Testis (tissue), 3 donors: ENCODE data around the gene TEX30. TPM values are rescaled to one million over a fixed set of nuclear protein-coding genes. Genes with fewer than 3 reads are reported as not detected.

Experiments
- DNase-seq: peaks from one replicate; pipeline ENCODE4 v3.0.0-alpha.2; 2019
- H3K27ac ChIP-seq, 2 donors: fragments of 200-600 bp; sonication (generic); one replicate each; pipeline ENCODE4 v1.5.1; 2019
- H3K27me3 ChIP-seq: fragments of 200-600 bp; sonication (generic); one replicate; pipeline ENCODE4 v1.5.1; 2019
- H3K36me3 ChIP-seq: fragments of 200-600 bp; sonication (generic); one replicate; pipeline ENCODE4 v1.5.1; 2017; ENCODE audit warnings: low read depth; ENCODE audit errors: missing control alignments
- H3K4me1 ChIP-seq: fragments of 200-600 bp; sonication (generic); one replicate; pipeline ENCODE4 v1.5.1; 2019
- H3K4me3 ChIP-seq, 2 donors: fragments of 200-600 bp; sonication (generic); one replicate each; pipeline ENCODE4 v1.5.1; 2017 to 2019
- H3K9me3 ChIP-seq: fragments of 200-600 bp; sonication (generic); one replicate; pipeline ENCODE4 v1.5.1; 2017
- CTCF ChIP-seq, 3 experiments: fragments of 450-650 bp in 2 of 3; fragments of 200-600 bp in 1 of 3; sonication (generic) in 1 of 3; IDR thresholded peaks; one replicate each; pipeline ENCODE4 v1.5.1; 2016 to 2019; ENCODE audit warnings: antibody characterized with exemption in 3 of 3, mild to moderate bottlenecking in 2 of 3, moderate library complexity in 1 of 3
- POLR2A ChIP-seq: fragments of 450-650 bp; IDR thresholded peaks from one replicate; pipeline ENCODE4 v1.6.1; 2017; ENCODE audit warnings: antibody characterized with exemption, mild to moderate bottlenecking, moderate library complexity
- WGBS, 2 donors: methylation state at CpG; one replicate each; pipeline ENCODE4 v1.1.5; 2018; 5-methylcytosine and 5-hydroxymethylcytosine counted together
- intact Hi-C: fragments of 100-400 bp; cut with DNase I; formaldehyde crosslinking; loops from one replicate; pipeline ENCODE4 v1.15.1; 2023; ENCODE audit warnings: low total_unique reads
- polyA plus RNA-seq: library from polyadenylated mRNA; stranded (reverse); fragments of 350-450 nt; fragmentation: Illumina TruSeq; extraction: RNeasy Lipid Tissue Mini Kit (QIAGEN cat#74804); gene quantifications from one replicate; pipeline ENCODE4 v1.2.3, GENCODE V29; 2014; ENCODE audit warnings: low read depth, low replicate concordance; ENCODE audit not compliant: insufficient read depth
- total RNA-seq, 2 donors: library from RNA; depleted of rRNA; stranded (reverse); fragments of >200 nt; gene quantifications; one replicate each; pipeline ENCODE4 v1.2.3, GENCODE V29; 2016

Gene TEX30
- total and polyA plus RNA-seq, 3 donors from 2014 or later = 80.1 to 241 (median 123) TPM

GRCh38 chr13:102774214-102774568 is 605 bp upstream of the TEX30 start:
- no peak for DNase-seq
- 59 to 60% methylated on average over 25 to 27 of the region's 27 CpGs for WGBS, 2 donors
- Histone ChIP-seq H3K27ac (peak overlapping the region; percentile 85 to 92), H3K9me3 (no peaks in the 10 kb centered on the region), H3K4me1 (peaks cover 5% of the 10 kb centered on the region), H3K4me3 (peak overlapping the region; percentile 72 to 97), H3K36me3 (no peaks in the 10 kb centered on the region), H3K27me3 (no peaks in the 10 kb centered on the region)
- TF ChIP-seq POLR2A (no peak), CTCF (IDR thresholded peaks at IDR 0.05) (no peak)
- intact Hi-C loops = no loop called here

GRCh38 chr13:102772042-102772425 is 1.6 kb downstream of the TEX30 start:
- WGBS, 2 donors = 70 to 77% methylated on average over 16 of the region's 16 CpGs
- intact Hi-C loops = no loop called here

GRCh38 chr13:102771298-102772041 is 2.1 kb downstream of the TEX30 start:
- intact Hi-C loops = no loop called here
- H3K27me3 ChIP-seq = no peaks in the 10 kb centered on the region
- WGBS, 2 donors = 66 to 80% methylated on average over 6 of the region's 6 CpGs
- no peak for DNase-seq
- H3K9me3 ChIP-seq = no peaks in the 10 kb centered on the region
- TF ChIP-seq POLR2A = no peak
- TF ChIP-seq CTCF (IDR thresholded peaks at IDR 0.05) = no peak
- H3K27ac ChIP-seq = no peak overlapping the region
- no peak overlapping the region for H3K4me3 ChIP-seq
- peaks cover 5% of the 10 kb centered on the region for H3K4me1 ChIP-seq
- H3K36me3 ChIP-seq = no peaks in the 10 kb centered on the region

More at GRCh38 chr13:102772042-102772425, 1.6 kb downstream of the TEX30 start:
- Histone ChIP-seq H3K36me3 (no peaks in the 10 kb centered on the region), H3K4me3 (peak overlapping the region; percentile 72 to 97), H3K9me3 (no peaks in the 10 kb centered on the region), H3K27me3 (no peaks in the 10 kb centered on the region), H3K27ac (no peak overlapping the region), H3K4me1 (peaks cover 5% of the 10 kb centered on the region)
- TF ChIP-seq POLR2A = no peak
- TF ChIP-seq CTCF (IDR thresholded peaks at IDR 0.05) = no peak
- DNase-seq = no peak

- no peaks in the 10 kb centered on the region for H3K27me3 ChIP-seq
- peaks cover 5% of the 10 kb centered on the region for H3K4me1 ChIP-seq
- no peak overlapping the region for H3K27ac ChIP-seq
- no peaks in the 10 kb centered on the region for H3K9me3 ChIP-seq
- intact Hi-C loops = no loop called here
- H3K36me3 ChIP-seq = no peaks in the 10 kb centered on the region
- H3K4me3 ChIP-seq = no peak overlapping the region
- no peak for DNase-seq
- WGBS, 2 donors = 89% methylated on average over 2 of the region's 2 CpGs
- no peak for TF ChIP-seq CTCF (IDR thresholded peaks at IDR 0.05)
- TF ChIP-seq POLR2A = no peak
Observed at GRCh38 chr13:102770435-102770834, 3.2 kb downstream of the TEX30 start.

GRCh38 chr13:102769679-102770078 is 3.9 kb downstream of the TEX30 start:
- Histone ChIP-seq H3K9me3 (no peaks in the 10 kb centered on the region), H3K27me3 (no peaks in the 10 kb centered on the region), H3K27ac (no peak overlapping the region), H3K4me3 (no peak overlapping the region), H3K4me1 (peaks cover 5% of the 10 kb centered on the region), H3K36me3 (no peaks in the 10 kb centered on the region)
- 65 to 68% methylated on average over 4 of the region's 4 CpGs for WGBS, 2 donors
- intact Hi-C loops = no loop called here
- no peak for DNase-seq
- TF ChIP-seq POLR2A = no peak
- no peak for TF ChIP-seq CTCF (IDR thresholded peaks at IDR 0.05)
